Measurements from ENCODE around the gene ACOX3. TPM values are rescaled to one million over a fixed set of nuclear protein-coding genes. Genes with fewer than 3 reads are reported as not detected.

ACOX3 gene
- total and polyA plus RNA-seq, 9 of the 15 experiments (the other 6 are each of a cell fraction or from before 2014, with no cell fraction given): 0.68 to 7.3 (median 3.7) TPM

DNA sequence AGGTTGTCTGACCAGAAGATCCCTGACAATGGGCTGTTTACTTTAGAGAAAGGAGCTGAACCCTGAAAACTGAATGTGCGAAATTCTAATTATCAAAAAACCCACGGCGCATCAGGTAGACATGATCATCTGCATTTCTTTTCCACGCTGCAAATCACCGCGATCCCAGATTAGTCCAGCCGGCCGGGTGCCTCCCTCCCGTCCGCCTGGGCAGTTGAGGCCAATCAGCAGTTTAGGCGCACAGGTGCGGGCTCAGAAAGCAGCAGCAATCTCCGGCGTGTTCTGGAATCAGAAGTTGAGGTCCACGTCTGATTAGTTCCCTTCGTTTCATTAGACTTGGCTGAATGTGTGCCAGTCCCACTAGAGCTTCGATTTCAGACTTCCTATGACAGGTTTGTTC, 73.9 kb downstream of the ACOX3 start:
- no peak for FAIRE-seq
- ChIA-PET POLR2A (interaction anchor here (1.0 kb wide), 1 partner anchor 21 kb away, joined by 3 read pairs; no protein-coding TSS in a partner anchor), CTCF (ENCODE audit: low intra/inter-chr PET ratio) (no interaction called here)
- Histone ChIP-seq H3K4me1 (replicated peaks in 1 of 2; ENCODE audit: control insufficient read depth in 2 of 2, insufficient read depth in 2 of 2, low read length in 2 of 2) (peaks cover 0 to 6% of the 10 kb centered on the region in 2 experiments; a peak in 2 of 5 replicates), H3K36me3 (ENCODE audit: control insufficient read depth, insufficient read depth, low read length) (no peaks in the 10 kb centered on the region), H3K27me3 (ENCODE audit: control insufficient read depth in 2 of 2, insufficient read depth in 2 of 2, low read length in 2 of 2) (peaks cover 9 to 58% of the 10 kb centered on the region in 2 experiments; a peak in 4 of 5 replicates), H2AFZ (ENCODE audit: low read depth, low read length) (no peak overlapping the region), H3K4me3 (no peak overlapping the region), H3K27ac (ENCODE audit: extremely low read depth, low read depth, low read length) (no peak overlapping the region), H3K9ac (ENCODE audit: insufficient read depth in 1 of 2, low read depth in 2 of 2, low read length in 2 of 2) (no peak overlapping the region), H3K9me3 (replicated peaks; ENCODE audit: control insufficient read depth, insufficient read depth, low read depth, low read length) (no peaks in the 10 kb centered on the region), H4K20me1 (replicated peaks; ENCODE audit: control insufficient read depth, insufficient read depth, low read length) (no peaks in the 10 kb centered on the region), H3K79me2 (ENCODE audit: control insufficient read depth, insufficient read depth, low read length) (no peaks in the 10 kb centered on the region), H3K4me2 (ENCODE audit: insufficient read depth, low read length) (no peak overlapping the region), H3K9me1 (ENCODE audit: control insufficient read depth, insufficient read depth, low read length) (no peaks in the 10 kb centered on the region)
- intact Hi-C loops (cut with micrococcal nuclease): no loop called here
- no peak for DNase-seq (ENCODE audit: extremely low read depth in 1 of 4, low spot score in 3 of 4)
- WGBS (ENCODE audit: insufficient coverage, low coverage, missing lambda C conversion rate): 31% methylated on average over 17 of the region's 17 CpGs
- ATAC-seq: no peak
- BruUV-seq (replicated peaks): no TSS peak
- in situ Hi-C loops (cut with MboI): no loop called here
- TF ChIP-seq, protein P1, sequence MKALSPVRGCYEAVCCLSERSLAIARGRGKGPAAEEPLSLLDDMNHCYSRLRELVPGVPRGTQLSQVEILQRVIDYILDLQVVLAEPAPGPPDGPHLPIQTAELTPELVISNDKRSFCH (CRISPR knock-in tag; IDR thresholded peaks at IDR 0.05): no peak
- TF ChIP-seq, protein P1 (tag; IDR thresholded peaks at IDR 0.05): no peak

DNA sequence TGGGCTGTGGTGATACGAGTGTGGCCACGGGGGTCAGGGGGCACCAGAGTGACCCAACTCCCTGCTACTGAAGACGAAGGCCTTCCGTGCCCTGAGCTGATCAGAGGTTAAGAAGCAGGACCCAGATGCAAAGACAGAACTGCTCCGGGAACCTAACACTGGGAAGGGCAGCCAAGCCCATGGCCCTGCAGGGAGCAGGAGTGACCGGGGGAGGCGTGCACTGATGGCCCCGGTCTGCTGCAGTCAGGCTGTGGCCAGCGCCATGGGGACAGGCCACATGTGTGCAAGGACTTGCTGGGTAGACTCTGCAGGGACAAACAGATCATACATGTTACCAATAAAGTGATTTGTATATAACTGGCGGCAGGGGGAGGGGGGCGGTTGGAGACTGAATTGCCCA, 74.6 kb downstream of the ACOX3 start:
- 17% methylated on average over 11 of the region's 11 CpGs for WGBS (ENCODE audit: insufficient coverage, low coverage, missing lambda C conversion rate)

More for the DNA sequence above, 74.6 kb downstream of the ACOX3 start:
- Histone ChIP-seq H3K4me1 (replicated peaks in 1 of 2; ENCODE audit: control insufficient read depth in 2 of 2, insufficient read depth in 2 of 2, low read length in 2 of 2) (peaks cover 0 to 3% of the 10 kb centered on the region in 2 experiments; a peak in 2 of 5 replicates), H3K4me2 (ENCODE audit: insufficient read depth, low read length) (no peak overlapping the region), H3K27me3 (ENCODE audit: control insufficient read depth in 2 of 2, insufficient read depth in 2 of 2, low read length in 2 of 2) (peaks cover 9 to 54% of the 10 kb centered on the region in 2 experiments; a peak in 4 of 5 replicates), H2AFZ (ENCODE audit: low read depth, low read length) (no peak overlapping the region), H4K20me1 (replicated peaks; ENCODE audit: control insufficient read depth, insufficient read depth, low read length) (no peaks in the 10 kb centered on the region), H3K4me3 (no peak overlapping the region), H3K9me1 (ENCODE audit: control insufficient read depth, insufficient read depth, low read length) (no peaks in the 10 kb centered on the region), H3K27ac (ENCODE audit: extremely low read depth, low read depth, low read length) (no peak overlapping the region), H3K79me2 (ENCODE audit: control insufficient read depth, insufficient read depth, low read length) (no peaks in the 10 kb centered on the region), H3K36me3 (ENCODE audit: control insufficient read depth, insufficient read depth, low read length) (no peaks in the 10 kb centered on the region), H3K9ac (ENCODE audit: insufficient read depth in 1 of 2, low read depth in 2 of 2, low read length in 2 of 2) (no peak overlapping the region), H3K9me3 (replicated peaks; ENCODE audit: control insufficient read depth, insufficient read depth, low read depth, low read length) (no peaks in the 10 kb centered on the region)
- ATAC-seq (no peak), DNase-seq (ENCODE audit: extremely low read depth in 1 of 4, low spot score in 3 of 4) (no peak), FAIRE-seq (no peak)
- intact Hi-C loops (cut with micrococcal nuclease) (no loop called here), in situ Hi-C loops (cut with MboI) (no loop called here)
- POLR2A ChIA-PET: no interaction called here
- BruUV-seq (replicated peaks): no TSS peak
- CTCF ChIA-PET (ENCODE audit: low intra/inter-chr PET ratio): no interaction called here
- TF ChIP-seq FOSL1 (tag; conservative IDR thresholded peaks at IDR 0.05): no peak
- TF ChIP-seq NEUROD1 (IDR thresholded peaks at IDR 0.05; ENCODE audit: borderline replicate concordance, low read depth, low read length, partially characterized antibody): no peak
- no peak for TF ChIP-seq ZNF174 (CRISPR knock-in tag; IDR thresholded peaks at IDR 0.05)
- TF ChIP-seq, protein P2, sequence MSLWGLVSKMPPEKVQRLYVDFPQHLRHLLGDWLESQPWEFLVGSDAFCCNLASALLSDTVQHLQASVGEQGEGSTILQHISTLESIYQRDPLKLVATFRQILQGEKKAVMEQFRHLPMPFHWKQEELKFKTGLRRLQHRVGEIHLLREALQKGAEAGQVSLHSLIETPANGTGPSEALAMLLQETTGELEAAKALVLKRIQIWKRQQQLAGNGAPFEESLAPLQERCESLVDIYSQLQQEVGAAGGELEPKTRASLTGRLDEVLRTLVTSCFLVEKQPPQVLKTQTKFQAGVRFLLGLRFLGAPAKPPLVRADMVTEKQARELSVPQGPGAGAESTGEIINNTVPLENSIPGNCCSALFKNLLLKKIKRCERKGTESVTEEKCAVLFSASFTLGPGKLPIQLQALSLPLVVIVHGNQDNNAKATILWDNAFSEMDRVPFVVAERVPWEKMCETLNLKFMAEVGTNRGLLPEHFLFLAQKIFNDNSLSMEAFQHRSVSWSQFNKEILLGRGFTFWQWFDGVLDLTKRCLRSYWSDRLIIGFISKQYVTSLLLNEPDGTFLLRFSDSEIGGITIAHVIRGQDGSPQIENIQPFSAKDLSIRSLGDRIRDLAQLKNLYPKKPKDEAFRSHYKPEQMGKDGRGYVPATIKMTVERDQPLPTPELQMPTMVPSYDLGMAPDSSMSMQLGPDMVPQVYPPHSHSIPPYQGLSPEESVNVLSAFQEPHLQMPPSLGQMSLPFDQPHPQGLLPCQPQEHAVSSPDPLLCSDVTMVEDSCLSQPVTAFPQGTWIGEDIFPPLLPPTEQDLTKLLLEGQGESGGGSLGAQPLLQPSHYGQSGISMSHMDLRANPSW (CRISPR knock-in tag; IDR thresholded peaks at IDR 0.05): no peak
- TF ChIP-seq, protein P3, sequence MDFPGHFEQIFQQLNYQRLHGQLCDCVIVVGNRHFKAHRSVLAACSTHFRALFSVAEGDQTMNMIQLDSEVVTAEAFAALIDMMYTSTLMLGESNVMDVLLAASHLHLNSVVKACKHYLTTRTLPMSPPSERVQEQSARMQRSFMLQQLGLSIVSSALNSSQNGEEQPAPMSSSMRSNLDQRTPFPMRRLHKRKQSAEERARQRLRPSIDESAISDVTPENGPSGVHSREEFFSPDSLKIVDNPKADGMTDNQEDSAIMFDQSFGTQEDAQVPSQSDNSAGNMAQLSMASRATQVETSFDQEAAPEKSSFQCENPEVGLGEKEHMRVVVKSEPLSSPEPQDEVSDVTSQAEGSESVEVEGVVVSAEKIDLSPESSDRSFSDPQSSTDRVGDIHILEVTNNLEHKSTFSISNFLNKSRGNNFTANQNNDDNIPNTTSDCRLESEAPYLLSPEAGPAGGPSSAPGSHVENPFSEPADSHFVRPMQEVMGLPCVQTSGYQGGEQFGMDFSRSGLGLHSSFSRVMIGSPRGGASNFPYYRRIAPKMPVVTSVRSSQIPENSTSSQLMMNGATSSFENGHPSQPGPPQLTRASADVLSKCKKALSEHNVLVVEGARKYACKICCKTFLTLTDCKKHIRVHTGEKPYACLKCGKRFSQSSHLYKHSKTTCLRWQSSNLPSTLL (IDR thresholded peaks at IDR 0.05): no peak
- no peak for TF ChIP-seq ZNF354B (CRISPR knock-in tag; IDR thresholded peaks at IDR 0.05)

All from K562 (cell line).